Measurements from ENCODE around the gene ZNF185.

Gene ZNF185

DNA sequence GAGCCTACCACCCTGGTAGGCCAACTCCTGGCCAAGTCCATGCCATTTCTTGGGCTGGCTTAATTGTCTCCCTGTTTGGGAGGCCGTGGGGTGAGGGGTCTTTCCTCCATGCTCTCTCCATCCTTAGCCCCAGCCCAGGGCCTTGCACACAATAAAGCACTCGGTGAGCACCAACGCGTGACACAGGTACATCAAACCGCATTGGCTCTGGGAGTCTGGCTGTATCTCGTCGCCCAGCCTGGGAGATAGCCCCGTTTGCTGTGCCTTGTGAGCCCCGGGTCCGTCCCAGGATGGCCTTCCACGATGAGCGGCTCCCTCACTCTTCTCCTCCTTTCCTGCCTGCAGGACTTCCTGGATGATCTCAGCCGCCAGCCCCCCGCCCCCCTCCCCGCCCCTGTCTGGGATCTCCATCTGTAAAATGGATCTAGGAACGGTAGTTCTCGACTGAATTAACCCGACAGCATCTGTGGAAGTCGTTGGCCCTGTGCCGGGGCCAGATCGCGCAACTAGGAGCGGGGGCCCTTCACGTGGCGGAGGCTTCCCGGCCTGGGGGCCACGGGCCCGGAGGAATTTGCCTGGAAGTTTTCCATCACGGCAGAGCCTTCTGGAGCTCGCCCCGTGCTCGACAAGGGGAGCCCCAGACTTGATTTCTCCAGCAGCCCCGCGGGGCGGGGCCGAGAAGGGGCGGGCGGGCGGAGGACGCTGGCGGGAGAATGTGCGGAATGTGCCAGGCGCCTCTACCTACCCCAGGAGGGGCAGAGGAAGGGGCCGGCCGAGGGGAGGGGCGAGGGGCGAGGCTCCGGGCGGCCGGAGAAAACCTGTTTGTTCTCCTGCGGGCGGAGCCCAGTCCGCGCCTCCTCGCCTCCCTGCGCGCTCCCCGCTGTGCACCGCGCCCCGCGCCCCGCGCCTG lies at the start of gene ZNF185:
ZNF185 (plus strand) TSS at position 846 of the 910 bp plus-strand sequence. CDS start 16,423 bp downstream, outside the sequence.
- TF ChIP-seq CTCF (IDR thresholded peaks at IDR 0.05; ENCODE audit: extremely low read depth, missing control alignments) = no peak
- no peak for DNase-seq (ENCODE audit: low spot score)

DNA sequence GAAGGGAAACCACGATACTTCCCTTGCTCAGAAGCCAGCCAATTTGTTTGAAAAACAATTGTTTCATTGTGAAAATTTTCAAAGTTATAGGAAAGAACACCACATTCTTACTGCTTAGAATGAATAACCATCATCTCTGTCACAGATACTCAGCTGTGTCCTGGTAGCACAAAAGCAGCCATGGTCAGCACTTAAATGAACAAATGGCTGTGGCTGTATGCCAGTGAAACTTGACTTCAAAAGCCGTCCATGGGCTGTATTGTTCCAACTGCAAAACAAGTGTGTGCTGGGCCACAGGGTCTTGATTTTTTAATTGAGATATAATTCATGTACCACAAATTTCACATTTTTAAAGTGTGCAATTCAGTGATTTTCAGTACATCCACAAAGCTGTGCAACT lies 47.4 kb upstream of the ZNF185 start:
- no peak for TF ChIP-seq CTCF (IDR thresholded peaks at IDR 0.05; ENCODE audit: extremely low read depth, missing control alignments)
- DNase-seq (ENCODE audit: low spot score) = no peak

- TF ChIP-seq CTCF (IDR thresholded peaks at IDR 0.05; ENCODE audit: extremely low read depth, missing control alignments) = no peak
- DNase-seq (ENCODE audit: low spot score) = no peak
Measured at GRCh38 chrX:152853986-152854385, 43.9 kb upstream of the ZNF185 start.

- DNase-seq (ENCODE audit: low spot score) = no peak
- no peak for TF ChIP-seq CTCF (IDR thresholded peaks at IDR 0.05; ENCODE audit: extremely low read depth, missing control alignments)
Measured at GRCh38 chrX:152861116-152861515, 36.8 kb upstream of the ZNF185 start.

DNA sequence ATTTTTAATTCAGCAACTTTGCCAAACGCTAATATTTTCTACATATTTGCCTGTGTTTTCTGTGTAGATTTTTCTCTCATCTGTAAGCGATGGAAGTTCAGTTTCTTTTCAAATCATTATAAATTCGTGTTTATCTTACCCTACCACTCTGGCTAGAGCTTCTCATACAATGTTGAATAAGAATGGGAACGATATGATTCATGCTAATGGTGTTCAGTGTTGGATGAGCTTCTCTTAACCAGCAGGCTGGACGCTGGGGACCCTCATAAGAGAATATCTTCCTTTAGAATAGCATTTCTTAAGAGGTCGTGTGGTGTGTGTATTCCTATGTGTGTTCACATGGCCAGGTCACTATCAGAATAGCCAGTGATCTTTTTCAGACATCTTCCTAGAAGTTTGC lies 36.0 kb upstream of the ZNF185 start:
- no peak for DNase-seq (ENCODE audit: low spot score)
- TF ChIP-seq CTCF (IDR thresholded peaks at IDR 0.05; ENCODE audit: extremely low read depth, missing control alignments) = no peak

GRCh38 chrX:152865232-152865920 lies 32.5 kb upstream of the ZNF185 start:
- DNase-seq (ENCODE audit: low spot score) = no peak
- no peak for TF ChIP-seq CTCF (IDR thresholded peaks at IDR 0.05; ENCODE audit: extremely low read depth, missing control alignments)

- no peak for TF ChIP-seq CTCF (IDR thresholded peaks at IDR 0.05; ENCODE audit: extremely low read depth, missing control alignments)
- DNase-seq (ENCODE audit: low spot score) = no peak
Measured at GRCh38 chrX:152866386-152866785, 31.5 kb upstream of the ZNF185 start.

Data from GM20000 (cell line).